ENCODE data around the gene TYK2. TPM values are rescaled to one million over a fixed set of nuclear protein-coding genes. Genes with fewer than 3 reads are reported as not detected.

Gene TYK2
- total and polyA plus RNA-seq, 2 of the 4 experiments (the other 2 are of a cell fraction), result 40.9 to 97.9 TPM

DNA sequence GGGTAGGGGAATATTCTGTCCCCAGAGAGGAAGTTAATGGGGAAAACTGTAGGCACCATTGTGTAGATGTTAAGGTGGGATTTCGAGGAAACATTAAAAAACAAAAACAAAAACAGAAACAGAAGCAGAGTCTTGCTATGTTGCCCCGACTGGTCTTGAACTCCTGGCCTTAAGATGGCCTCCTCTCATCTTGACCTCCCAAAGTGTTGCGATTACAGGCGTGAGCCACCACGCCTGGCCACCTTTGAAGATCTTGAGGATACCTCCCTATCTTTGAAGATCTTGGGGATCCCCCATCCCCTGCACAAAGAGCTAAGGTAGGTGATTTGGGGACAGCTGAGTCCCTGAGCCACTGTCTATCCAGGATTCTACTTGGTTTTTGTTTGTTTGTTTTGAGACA, 40.4 kb downstream of the TYK2 start:
- POLR2A ChIA-PET (ENCODE audit: unreplicated experiment), result no interaction called here
- Histone ChIP-seq H3K4me3 (ENCODE audit: insufficient read depth, low read depth, low read length) (no peak overlapping the region), H4K5ac (ENCODE audit: low read depth, low read length) (no peak overlapping the region), H3K36me3 (ENCODE audit: control insufficient read depth, insufficient read depth, low read length) (no peaks in the 10 kb centered on the region), H2AK9ac (replicated peaks; ENCODE audit: low read depth, low read length, poor library complexity) (no peak overlapping the region), H2BK20ac (ENCODE audit: low read depth, low read length) (no peak overlapping the region), H3K9me1 (ENCODE audit: insufficient read depth, low read length) (no peaks in the 10 kb centered on the region), H4K8ac (ENCODE audit: low read depth in 2 of 2, low read length in 2 of 2) (no peak overlapping the region), H3K4me2 (ENCODE audit: low read depth, low read length) (no peak overlapping the region), H3K18ac (ENCODE audit: low read depth, low read length) (no peak overlapping the region), H3K27ac (ENCODE audit: insufficient read depth, low read length) (no peak overlapping the region), H3K9me3 (ENCODE audit: control insufficient read depth, insufficient read depth, low read length) (no peaks in the 10 kb centered on the region), H2BK120ac (ENCODE audit: low read depth, low read length) (no peak overlapping the region), H2AFZ (replicated peaks; ENCODE audit: low read length, poor library complexity) (no peak overlapping the region), H3K14ac (replicated peaks; ENCODE audit: low read depth, low read length) (no peak overlapping the region), H2BK15ac (ENCODE audit: low read depth, low read length) (no peak overlapping the region), H4K20me1 (ENCODE audit: insufficient read depth, low read length) (no peaks in the 10 kb centered on the region), H3K9ac (ENCODE audit: low read depth, low read length) (no peak overlapping the region), H3K23ac (ENCODE audit: low read depth, low read length) (no peak overlapping the region), H3K4ac (ENCODE audit: low read depth, low read length) (no peak overlapping the region), H2AK5ac (ENCODE audit: low read depth, low read length) (no peak overlapping the region), H4K91ac (ENCODE audit: insufficient read depth, low read depth, low read length) (no peak overlapping the region), H3K79me1 (ENCODE audit: low read depth in 1 of 2, low read length in 2 of 2) (peaks cover 0 to 1% of the 10 kb centered on the region in 2 experiments; a peak in 1 of 4 replicates), H3K4me1 (ENCODE audit: control insufficient read depth, insufficient read depth, low read length) (no peaks in the 10 kb centered on the region), H2BK5ac (ENCODE audit: low read depth, low read length, poor library complexity, severe bottlenecking) (no peak overlapping the region), H3K56ac (ENCODE audit: extremely low read depth, insufficient read depth, low read length) (no peak overlapping the region), H3K27me3 (ENCODE audit: control insufficient read depth, insufficient read depth, low read length) (no peaks in the 10 kb centered on the region)
- in situ Hi-C loops (cut with MboI; ENCODE audit: low sequenced_read_pairs), result no loop called here
- DNase-seq, result no peak
- TF ChIP-seq RAD21 (IDR thresholded peaks at IDR 0.05; ENCODE audit: low read length) (no peak), NFE2L2 (IDR thresholded peaks at IDR 0.05; ENCODE audit: low read depth, low read length) (no peak), SMC3 (IDR thresholded peaks at IDR 0.05; ENCODE audit: low read depth, low read length) (no peak), POLR2A (IDR thresholded peaks at IDR 0.05; ENCODE audit: low read depth, low read length) (no peak)
- TF ChIP-seq, protein P1, sequence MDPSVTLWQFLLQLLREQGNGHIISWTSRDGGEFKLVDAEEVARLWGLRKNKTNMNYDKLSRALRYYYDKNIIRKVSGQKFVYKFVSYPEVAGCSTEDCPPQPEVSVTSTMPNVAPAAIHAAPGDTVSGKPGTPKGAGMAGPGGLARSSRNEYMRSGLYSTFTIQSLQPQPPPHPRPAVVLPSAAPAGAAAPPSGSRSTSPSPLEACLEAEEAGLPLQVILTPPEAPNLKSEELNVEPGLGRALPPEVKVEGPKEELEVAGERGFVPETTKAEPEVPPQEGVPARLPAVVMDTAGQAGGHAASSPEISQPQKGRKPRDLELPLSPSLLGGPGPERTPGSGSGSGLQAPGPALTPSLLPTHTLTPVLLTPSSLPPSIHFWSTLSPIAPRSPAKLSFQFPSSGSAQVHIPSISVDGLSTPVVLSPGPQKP (IDR thresholded peaks at IDR 0.05; ENCODE audit: borderline replicate concordance, low read depth, low read length), result no peak
- no CpG with 5 or more reads among the region's 5 CpGs for WGBS, 2 experiments (ENCODE audit: extremely low coverage in 2 of 2, insufficient read length in 1 of 2)
- intact Hi-C loops (cut with micrococcal nuclease), result no loop called here
- BruUV-seq (replicated peaks), result no TSS peak
- ATAC-seq (ENCODE audit: low read depth), result no peak
- dilution Hi-C loops (cut with HindIII; ENCODE audit: low sequenced_read_pairs, unreplicated experiment), result no loop called here
- CTCF ChIA-PET, result no interaction called here

Measured in IMR-90 (cell line).